ENCODE results near the gene CYFIP1. TPM values are rescaled to one million over a fixed set of nuclear protein-coding genes. Genes with fewer than 3 reads are reported as not detected.

The CYFIP1 gene
- total RNA-seq, 3 donors from 2014 or later (not counting 1 experiment from before 2014, with no cell fraction given): 6.4 to 9.2 (median 8.8) TPM

- H3K4me3 Mint-ChIP-seq: no peak overlapping the region
- Histone ChIP-seq H3K4me1 (ENCODE audit: control insufficient read depth, insufficient read depth, low read length) (no peaks in the 10 kb centered on the region), H3K36me3 (ENCODE audit: control insufficient read depth, insufficient read depth, low read length) (no peaks in the 10 kb centered on the region), H3K9me3 (ENCODE audit: control insufficient read depth, insufficient read depth, low read length) (no peaks in the 10 kb centered on the region), H3K27ac (ENCODE audit: low read length) (no peak overlapping the region), H3K4me3 (ENCODE audit: low read length) (no peak overlapping the region), H3K27me3 (ENCODE audit: control insufficient read depth, insufficient read depth, low read length) (no peaks in the 10 kb centered on the region)
- no peaks in the 10 kb centered on the region for H3K4me1 Mint-ChIP-seq
- DNase-seq (no peak), ATAC-seq (no peak)
- TF ChIP-seq CTCF (IDR thresholded peaks at IDR 0.05): no peak
- 81% methylated on average over 8 of the region's 8 CpGs for WGBS (ENCODE audit: insufficient coverage)
- H3K27ac Mint-ChIP-seq: no peak overlapping the region
- no peaks in the 10 kb centered on the region for H3K9me3 Mint-ChIP-seq
- H3K27me3 Mint-ChIP-seq (ENCODE audit: low read depth in 2 of 2): no peaks in the 10 kb centered on the region
- no peaks in the 10 kb centered on the region for H3K36me3 Mint-ChIP-seq
- intact Hi-C loops (cut with micrococcal nuclease): no loop called here
Measured at GRCh38 chr15:22911306-22911705, 68.9 kb downstream of the CYFIP1 start.

- intact Hi-C loops (cut with micrococcal nuclease): no loop called here
- H3K36me3 ChIP-seq (ENCODE audit: control insufficient read depth, insufficient read depth, low read length): no peaks in the 10 kb centered on the region
- no peaks in the 10 kb centered on the region for H3K27me3 Mint-ChIP-seq (ENCODE audit: low read depth in 2 of 2)
Measured at GRCh38 chr15:22908830-22909229, 71.3 kb downstream of the CYFIP1 start.

GRCh38 chr15:22907161-22907950 lies 72.8 kb downstream of the CYFIP1 start:
- Histone ChIP-seq H3K27ac (ENCODE audit: low read length) (no peak overlapping the region), H3K27me3 (ENCODE audit: control insufficient read depth, insufficient read depth, low read length) (no peaks in the 10 kb centered on the region), H3K4me1 (ENCODE audit: control insufficient read depth, insufficient read depth, low read length) (no peaks in the 10 kb centered on the region), H3K36me3 (ENCODE audit: control insufficient read depth, insufficient read depth, low read length) (no peaks in the 10 kb centered on the region), H3K4me3 (ENCODE audit: low read length) (no peak overlapping the region), H3K9me3 (ENCODE audit: control insufficient read depth, insufficient read depth, low read length) (no peaks in the 10 kb centered on the region)
- no peak overlapping the region for H3K4me3 Mint-ChIP-seq
- 95% methylated on average over 15 of the region's 16 CpGs for WGBS (ENCODE audit: insufficient coverage)
- intact Hi-C loops (cut with micrococcal nuclease): no loop called here
- H3K27me3 Mint-ChIP-seq (ENCODE audit: low read depth in 2 of 2): no peaks in the 10 kb centered on the region
- no peaks in the 10 kb centered on the region for H3K4me1 Mint-ChIP-seq
- no peak for TF ChIP-seq CTCF (IDR thresholded peaks at IDR 0.05)
- no peaks in the 10 kb centered on the region for H3K36me3 Mint-ChIP-seq
- ATAC-seq: no peak
- H3K27ac Mint-ChIP-seq: no peak overlapping the region
- no peaks in the 10 kb centered on the region for H3K9me3 Mint-ChIP-seq
- no peak for DNase-seq

More at GRCh38 chr15:22908830-22909229, 71.3 kb downstream of the CYFIP1 start:
- Mint-ChIP-seq H3K4me3 (no peak overlapping the region), H3K4me1 (no peaks in the 10 kb centered on the region), H3K9me3 (no peaks in the 10 kb centered on the region), H3K27ac (no peak overlapping the region), H3K36me3 (no peaks in the 10 kb centered on the region)
- DNase-seq (no peak), ATAC-seq (no peak)
- Histone ChIP-seq H3K4me1 (ENCODE audit: control insufficient read depth, insufficient read depth, low read length) (no peaks in the 10 kb centered on the region), H3K27me3 (ENCODE audit: control insufficient read depth, insufficient read depth, low read length) (no peaks in the 10 kb centered on the region), H3K27ac (ENCODE audit: low read length) (no peak overlapping the region), H3K4me3 (ENCODE audit: low read length) (no peak overlapping the region), H3K9me3 (ENCODE audit: control insufficient read depth, insufficient read depth, low read length) (no peaks in the 10 kb centered on the region)
- TF ChIP-seq CTCF (IDR thresholded peaks at IDR 0.05): no peak
- 93% methylated on average over 9 of the region's 9 CpGs for WGBS (ENCODE audit: insufficient coverage)

- Histone ChIP-seq H3K27me3 (ENCODE audit: control insufficient read depth, insufficient read depth, low read length) (no peaks in the 10 kb centered on the region), H3K9me3 (ENCODE audit: control insufficient read depth, insufficient read depth, low read length) (no peaks in the 10 kb centered on the region), H3K4me1 (ENCODE audit: control insufficient read depth, insufficient read depth, low read length) (no peaks in the 10 kb centered on the region), H3K36me3 (ENCODE audit: control insufficient read depth, insufficient read depth, low read length) (no peaks in the 10 kb centered on the region), H3K4me3 (ENCODE audit: low read length) (no peak overlapping the region), H3K27ac (ENCODE audit: low read length) (no peak overlapping the region)
- no peak overlapping the region for H3K27ac Mint-ChIP-seq
- DNase-seq (no peak), ATAC-seq (no peak)
- no peak overlapping the region for H3K4me3 Mint-ChIP-seq
- no peak for TF ChIP-seq CTCF (IDR thresholded peaks at IDR 0.05)
- intact Hi-C loops (cut with micrococcal nuclease): no loop called here
- WGBS (ENCODE audit: insufficient coverage): 93% methylated on average over 11 of the region's 11 CpGs
- no peaks in the 10 kb centered on the region for H3K27me3 Mint-ChIP-seq (ENCODE audit: low read depth in 2 of 2)
- no peaks in the 10 kb centered on the region for H3K36me3 Mint-ChIP-seq
- H3K9me3 Mint-ChIP-seq: no peaks in the 10 kb centered on the region
- no peaks in the 10 kb centered on the region for H3K4me1 Mint-ChIP-seq
Measured at GRCh38 chr15:22904736-22905135, 75.4 kb downstream of the CYFIP1 start.

Measured in natural killer cell (primary cell).